ENCODE measurements around the gene AJM1.
"Not testable (repeated sequence)": the region's sequence is repeated elsewhere in the genome, so short reads cannot be mapped to it uniquely, and the experiment has no call there.

The AJM1 gene

GRCh38 chr9:136881691-136882108 is 39.4 kb downstream of the AJM1 start:
- DNase-seq, result no peak

GRCh38 chr9:136882109-136882946 is 40.0 kb downstream of the AJM1 start:
- no peak for DNase-seq

DNA sequence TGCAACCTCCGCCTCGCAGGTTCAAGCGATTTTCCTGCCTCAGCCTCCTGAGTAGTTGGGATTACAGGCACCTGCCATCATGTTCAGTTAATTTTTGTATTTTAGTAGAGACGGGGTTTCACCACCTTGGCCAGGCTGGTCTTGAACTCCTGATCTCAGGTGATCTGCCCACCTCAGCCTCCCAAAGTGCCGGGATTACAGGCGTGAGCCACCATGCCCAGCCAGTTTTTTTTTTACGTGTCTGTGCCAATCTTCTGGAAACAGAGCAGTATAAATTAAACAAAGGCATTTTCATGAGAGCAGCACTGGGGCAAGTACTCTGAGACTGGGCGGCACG is 40.6 kb downstream of the AJM1 start:
- DNase-seq, result not testable (repeated sequence)

DNA sequence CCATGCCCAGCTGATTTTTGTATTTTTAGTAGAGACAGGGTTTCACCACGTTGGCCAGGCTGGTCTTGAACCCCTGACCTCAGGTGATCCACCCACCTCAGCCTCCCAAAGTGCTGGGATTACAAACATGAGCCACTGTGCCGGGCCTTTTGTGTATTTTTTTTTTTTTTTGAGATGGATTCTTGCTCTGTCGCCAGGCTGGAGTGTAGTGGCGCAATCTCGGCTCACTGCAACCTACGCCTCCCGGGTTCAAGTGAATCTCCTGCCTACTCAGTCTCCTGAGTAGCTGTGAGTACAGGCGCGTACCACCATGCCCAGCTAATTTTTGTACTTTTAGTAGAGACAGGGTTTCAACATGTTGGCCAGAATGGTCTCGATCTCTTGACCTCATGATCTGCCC is 41.4 kb downstream of the AJM1 start:
- not testable (repeated sequence) for DNase-seq

DNA sequence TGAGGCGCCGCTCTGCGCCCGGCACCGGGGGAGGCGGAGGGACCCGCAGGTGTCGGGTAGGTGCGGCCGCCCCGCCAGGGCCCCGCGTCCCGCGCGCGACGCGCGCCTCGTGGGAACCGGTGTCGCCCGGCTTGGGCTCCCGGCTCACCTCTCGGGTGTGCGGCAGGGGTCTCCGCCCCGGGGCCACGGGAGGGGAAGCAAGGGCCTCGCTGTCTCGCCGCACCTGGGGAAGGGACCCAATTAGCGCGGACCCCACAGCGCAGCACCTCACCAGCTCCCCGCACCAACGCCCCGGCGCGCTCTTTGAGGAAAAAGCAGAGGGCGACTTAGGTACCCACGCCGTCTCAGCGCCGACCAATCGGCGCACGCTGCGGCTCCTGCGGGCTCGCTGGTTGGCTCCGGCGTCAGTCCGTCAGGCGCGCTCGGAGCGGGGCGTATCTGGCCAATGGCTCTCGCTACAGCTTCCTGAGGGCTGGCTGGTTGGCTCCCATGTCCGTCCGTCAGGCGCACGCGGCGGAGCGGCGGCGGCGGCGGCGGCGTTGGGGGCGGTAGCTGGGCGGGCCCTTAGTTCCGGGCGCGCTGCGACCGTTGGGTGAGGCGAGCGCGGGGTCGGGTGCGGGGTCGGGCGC is 43.8 kb downstream of the AJM1 start, which contains the start of gene TRAF2:
TSS of gene TRAF2 (plus strand) at position 567 of the 629 bp plus-strand sequence. CDS start 12,225 bp downstream, outside the sequence.
- peak; percentile 91 for DNase-seq

DNA sequence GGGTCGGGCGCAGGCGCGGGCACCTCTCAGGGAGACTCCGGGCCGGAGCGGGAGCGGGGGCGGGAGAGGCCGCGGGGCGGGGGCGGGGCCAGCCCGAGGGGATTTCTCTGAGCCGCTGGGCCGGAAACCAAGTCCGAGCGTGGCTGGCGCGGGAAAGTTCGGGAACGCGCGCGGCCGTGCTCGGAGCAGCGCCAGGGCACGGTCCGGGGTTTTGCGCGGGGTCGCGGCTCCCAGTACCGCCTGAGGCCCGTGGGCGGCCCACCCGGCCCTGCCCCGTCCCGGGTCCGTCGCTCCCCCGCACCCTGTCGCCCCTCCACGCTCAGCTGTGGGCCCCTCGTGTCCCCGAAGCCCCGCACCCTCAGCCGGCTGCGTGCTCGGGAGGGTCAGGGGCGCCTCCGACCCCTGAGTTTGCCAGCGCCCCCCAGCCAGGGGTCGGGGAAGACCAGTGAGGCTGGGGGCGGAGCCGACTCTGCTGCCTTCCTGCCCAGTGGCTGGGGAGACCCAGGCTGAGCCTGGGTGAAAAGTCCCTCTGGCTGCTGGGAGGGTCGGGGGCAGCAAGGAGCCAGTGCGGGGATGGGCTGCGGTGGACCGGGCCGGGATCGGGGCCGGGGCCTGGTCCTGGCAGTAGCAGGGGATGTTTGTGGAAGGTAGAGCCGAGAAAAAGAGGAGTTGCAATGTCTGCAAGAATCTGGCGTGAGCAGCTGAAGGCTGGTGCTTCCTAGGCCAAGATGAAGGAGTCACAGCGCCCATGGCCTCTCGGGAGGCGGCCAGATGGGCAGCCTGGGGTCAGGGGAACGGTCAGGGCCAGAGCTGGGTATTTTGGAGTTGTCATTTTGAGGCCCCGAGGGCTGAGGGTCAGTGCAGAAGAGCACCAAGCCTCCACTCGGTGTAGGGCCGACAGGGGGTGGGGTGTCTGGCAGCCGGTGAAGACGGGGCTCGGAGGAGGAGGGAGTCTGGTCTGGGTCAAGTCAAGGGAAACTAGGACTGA is 44.6 kb downstream of the AJM1 start:
- DNase-seq, result no peak

DNA sequence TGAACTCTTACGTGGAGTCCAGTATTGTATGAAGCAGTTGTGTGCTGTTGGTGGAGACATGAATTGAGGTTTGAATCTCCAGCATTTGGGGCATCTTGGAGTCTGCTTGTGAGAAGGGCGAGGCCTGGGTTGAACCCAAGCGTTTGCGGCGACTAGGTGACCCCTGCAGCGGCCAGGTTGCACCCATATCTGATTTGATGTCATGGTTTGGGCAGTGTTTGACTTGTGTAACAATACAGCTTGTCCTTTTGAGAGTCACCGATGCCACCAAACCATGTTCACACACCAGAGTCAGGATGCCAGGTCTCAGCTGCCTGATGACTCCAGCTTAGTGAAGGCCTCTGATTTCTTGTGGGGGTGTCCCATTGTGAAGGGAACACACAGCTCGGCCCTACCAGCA is 46.2 kb downstream of the AJM1 start:
- DNase-seq, result no peak

- no peak for DNase-seq
These were observed 47.6 kb downstream of the AJM1 start for GRCh38 chr9:136889858-136890257.

- DNase-seq, result no peak
These were observed 48.4 kb downstream of the AJM1 start for GRCh38 chr9:136890661-136891060.
